GM12891 (cell line): ENCODE measurements around the gene ANKS1B.

Source experiments
- POLR2A ChIP-seq: IDR thresholded peaks from 2 replicates; pipeline ENCODE4 v1.6.1; 2011; ENCODE audit warnings: low read depth, low read length, control low read depth
- POLR2AphosphoS5 ChIP-seq: IDR thresholded peaks from 2 replicates; pipeline ENCODE4 v1.6.1; 2011; ENCODE audit warnings: low read depth, low read length, control low read depth
- SPI1 ChIP-seq: IDR thresholded peaks from 2 replicates; pipeline ENCODE4 v1.6.1; 2011; ENCODE audit warnings: low read depth, low read length, control low read depth
- TAF1 ChIP-seq: IDR thresholded peaks from 2 replicates; pipeline ENCODE4 v1.6.1; 2011; ENCODE audit warnings: low read depth, low read length, control low read depth

DNA sequence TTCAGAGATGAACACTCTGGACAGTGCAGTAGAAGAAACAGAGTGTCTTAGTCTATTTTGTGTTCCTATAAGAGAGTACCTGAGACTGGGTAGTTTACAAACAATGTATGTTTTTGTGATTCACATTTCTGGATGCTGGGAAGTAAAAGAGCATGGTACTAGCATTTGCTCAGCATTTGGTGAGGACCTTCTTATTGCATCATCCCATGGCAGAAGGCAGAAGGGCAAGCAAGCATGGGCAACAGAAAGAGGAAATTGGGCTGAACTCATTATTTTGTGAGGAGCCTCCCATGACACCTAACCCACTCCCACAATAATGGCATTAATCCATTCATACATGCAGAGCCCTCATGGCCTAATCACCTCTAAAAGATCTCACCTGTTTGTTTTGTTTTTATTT, 8.0 kb downstream of the ANKS1B start:
- no peak for TF ChIP-seq POLR2A
- TF ChIP-seq SPI1, result no peak
- no peak for TF ChIP-seq POLR2AphosphoS5
- no peak for TF ChIP-seq TAF1
